HL-60/S4 (cell line): Measurements from ENCODE around the gene PIAS1.
"Not testable (repeated sequence)": the region's sequence is repeated elsewhere in the genome, so short reads cannot be mapped to it uniquely, and the experiment has no call there.

Experiments used
- in situ Hi-C: fragments of 300-500 bp; cut with MboI; formaldehyde crosslinking; loops from 2 replicates; pipeline ENCODE4 v1.14.3; 2022; ENCODE audit warnings: low sequenced_read_pairs

PIAS1 gene

GRCh38 chr15:68113751-68114150 lies 59.6 kb downstream of the PIAS1 start:
- in situ Hi-C loops, result no loop called here

GRCh38 chr15:68114356-68114755 lies 60.2 kb downstream of the PIAS1 start:
- in situ Hi-C loops, result no loop called here

- in situ Hi-C loops, result no loop called here
Observed at GRCh38 chr15:68114840-68115239, 60.7 kb downstream of the PIAS1 start.

GRCh38 chr15:68124700-68125099 lies 70.6 kb downstream of the PIAS1 start:
- in situ Hi-C loops, result no loop called here

GRCh38 chr15:68126396-68126795 lies 72.3 kb downstream of the PIAS1 start:
- in situ Hi-C loops, result no loop called here

- in situ Hi-C loops, result no loop called here
Observed at GRCh38 chr15:68129072-68129471, 75.0 kb downstream of the PIAS1 start.

- in situ Hi-C loops, result no loop called here
Observed at GRCh38 chr15:68130851-68131250, 76.7 kb downstream of the PIAS1 start.

- in situ Hi-C loops, result no loop called here
Observed at GRCh38 chr15:68137096-68137495, 83.0 kb downstream of the PIAS1 start.

GRCh38 chr15:68143129-68143528 lies 89.0 kb downstream of the PIAS1 start:
- in situ Hi-C loops, result no loop called here

GRCh38 chr15:68143785-68144184 lies 89.7 kb downstream of the PIAS1 start:
- in situ Hi-C loops, result no loop called here

- in situ Hi-C loops, result no loop called here
Observed at GRCh38 chr15:68145706-68146105, 91.6 kb downstream of the PIAS1 start.

GRCh38 chr15:68148039-68148438 lies 93.9 kb downstream of the PIAS1 start:
- in situ Hi-C loops, result no loop called here

GRCh38 chr15:68149059-68149458 lies 94.9 kb downstream of the PIAS1 start:
- in situ Hi-C loops, result no loop called here

GRCh38 chr15:68150187-68150586 lies 96.1 kb downstream of the PIAS1 start:
- in situ Hi-C loops, result loop anchor here (10.0 kb wide), 1 partner anchor 285 kb away; no protein-coding TSS in a partner anchor

- in situ Hi-C loops, result loop anchor here (10.0 kb wide), 1 partner anchor 286 kb away; no protein-coding TSS in a partner anchor
Observed at GRCh38 chr15:68151277-68151676, 97.2 kb downstream of the PIAS1 start.

GRCh38 chr15:68152342-68152741 lies 98.2 kb downstream of the PIAS1 start:
- in situ Hi-C loops, result loop anchor here (10.0 kb wide), 1 partner anchor 288 kb away; no protein-coding TSS in a partner anchor

- in situ Hi-C loops, result loop anchor here (10.0 kb wide), 1 partner anchor 290 kb away; no protein-coding TSS in a partner anchor
Observed at GRCh38 chr15:68154923-68155559, 100.9 kb downstream of the PIAS1 start.

- in situ Hi-C loops, result loop anchor here (10.0 kb wide), 1 partner anchor 292 kb away; no protein-coding TSS in a partner anchor
Observed at GRCh38 chr15:68157074-68157473, 103.0 kb downstream of the PIAS1 start.

GRCh38 chr15:68158046-68158628 lies 104.0 kb downstream of the PIAS1 start:
- in situ Hi-C loops, result loop anchor here (10.0 kb wide), 1 partner anchor 293 kb away; no protein-coding TSS in a partner anchor

- in situ Hi-C loops, result no loop called here
Observed at GRCh38 chr15:68163191-68163590, 109.1 kb downstream of the PIAS1 start.

- in situ Hi-C loops, result no loop called here
Observed at GRCh38 chr15:68166847-68167246, 112.7 kb downstream of the PIAS1 start.

GRCh38 chr15:68172037-68172436 lies 117.9 kb downstream of the PIAS1 start:
- in situ Hi-C loops, result not testable (repeated sequence)
